ENCODE measurements around the gene MSRB1. TPM values are rescaled to one million over a fixed set of nuclear protein-coding genes. Genes with fewer than 3 reads are reported as not detected.

The MSRB1 gene, protein sequence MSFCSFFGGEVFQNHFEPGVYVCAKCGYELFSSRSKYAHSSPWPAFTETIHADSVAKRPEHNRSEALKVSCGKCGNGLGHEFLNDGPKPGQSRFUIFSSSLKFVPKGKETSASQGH
- polyA plus RNA-seq (ENCODE audit: insufficient read length in 3 of 3) = 10 to 100 TPM; 62.1 to 73.9 (median 67.3) TPM
- long read RNA-seq, donor 1, transcript MSRB1-201 (4 exons, 1,423 nt) = major isoform, 39 of 39 reads
- long read RNA-seq, donor 1, partial matches to known transcripts = 0 of 39 reads
- long read RNA-seq, donor 1, other reads (novel, unspliced or antisense) = 0 of 39 reads
- long read RNA-seq, donor 2, transcript MSRB1-201 (4 exons, 1,423 nt) = major isoform, 39 of 39 reads
- long read RNA-seq, donor 2, partial matches to known transcripts = 0 of 39 reads
- long read RNA-seq, donor 2, other reads (novel, unspliced or antisense) = 0 of 39 reads
- long read RNA-seq, donor 3, transcript MSRB1-201 (4 exons, 1,423 nt) = major isoform, 86 of 87 reads
- long read RNA-seq, donor 3, partial matches to known transcripts = 0 of 87 reads
- long read RNA-seq, donor 3, other reads (novel, unspliced or antisense) = 0 of 87 reads
- long read RNA-seq, donor 4, transcript MSRB1-201 (4 exons, 1,423 nt) = major isoform, 52 of 52 reads
- long read RNA-seq, donor 4, partial matches to known transcripts = 0 of 52 reads
- long read RNA-seq, donor 4, other reads (novel, unspliced or antisense) = 0 of 52 reads
- long read RNA-seq, donor 5 = 0 reads
- long read RNA-seq, donor 6, transcript MSRB1-201 (4 exons, 1,423 nt) = major isoform, 37 of 45 reads
- long read RNA-seq, donor 6, partial matches to known transcripts = 6 of 45 reads
- long read RNA-seq, donor 6, other reads (novel, unspliced or antisense) = 0 of 45 reads
- long read RNA-seq, donor 7, transcript MSRB1-201 (4 exons, 1,423 nt) = major isoform, 54 of 63 reads
- long read RNA-seq, donor 7, partial matches to known transcripts = 7 of 63 reads
- long read RNA-seq, donor 7, other reads (novel, unspliced or antisense) = 0 of 63 reads
- long read RNA-seq, donor 8 = 0 reads
- long read RNA-seq, donor 9, transcript MSRB1-201 (4 exons, 1,423 nt) = major isoform, 40 of 42 reads
- long read RNA-seq, donor 9, partial matches to known transcripts = 0 of 42 reads
- long read RNA-seq, donor 9, other reads (novel, unspliced or antisense) = 0 of 42 reads
- long read RNA-seq, donor 10, transcript MSRB1-201 (4 exons, 1,423 nt) = major isoform, 54 of 56 reads
- long read RNA-seq, donor 10, partial matches to known transcripts = 0 of 56 reads
- long read RNA-seq, donor 10, other reads (novel, unspliced or antisense) = 0 of 56 reads
- long read RNA-seq, donor 11, transcript MSRB1-201 (4 exons, 1,423 nt) = major isoform, 52 of 52 reads
- long read RNA-seq, donor 11, partial matches to known transcripts = 0 of 52 reads
- long read RNA-seq, donor 11, other reads (novel, unspliced or antisense) = 0 of 52 reads
- long read RNA-seq, donor 12, transcript MSRB1-201 (4 exons, 1,423 nt) = major isoform, 17 of 17 reads
- long read RNA-seq, donor 12, partial matches to known transcripts = 0 of 17 reads
- long read RNA-seq, donor 12, other reads (novel, unspliced or antisense) = 0 of 17 reads
- long read RNA-seq, donor 13 = 0 reads
- long read RNA-seq, donor 14, transcript MSRB1-201 (4 exons, 1,423 nt) = major isoform, 41 of 41 reads
- long read RNA-seq, donor 14, partial matches to known transcripts = 0 of 41 reads
- long read RNA-seq, donor 14, other reads (novel, unspliced or antisense) = 0 of 41 reads
- long read RNA-seq, donor 15, transcript MSRB1-201 (4 exons, 1,423 nt) = major isoform, 25 of 33 reads
- long read RNA-seq, donor 15, partial matches to known transcripts = 8 of 33 reads
- long read RNA-seq, donor 15, other reads (novel, unspliced or antisense) = 0 of 33 reads
- long read RNA-seq, donor 16, transcript MSRB1-201 (4 exons, 1,423 nt) = major isoform, 120 of 135 reads
- long read RNA-seq, donor 16, partial matches to known transcripts = 13 of 135 reads
- long read RNA-seq, donor 16, other reads (novel, unspliced or antisense) = 0 of 135 reads

DNA sequence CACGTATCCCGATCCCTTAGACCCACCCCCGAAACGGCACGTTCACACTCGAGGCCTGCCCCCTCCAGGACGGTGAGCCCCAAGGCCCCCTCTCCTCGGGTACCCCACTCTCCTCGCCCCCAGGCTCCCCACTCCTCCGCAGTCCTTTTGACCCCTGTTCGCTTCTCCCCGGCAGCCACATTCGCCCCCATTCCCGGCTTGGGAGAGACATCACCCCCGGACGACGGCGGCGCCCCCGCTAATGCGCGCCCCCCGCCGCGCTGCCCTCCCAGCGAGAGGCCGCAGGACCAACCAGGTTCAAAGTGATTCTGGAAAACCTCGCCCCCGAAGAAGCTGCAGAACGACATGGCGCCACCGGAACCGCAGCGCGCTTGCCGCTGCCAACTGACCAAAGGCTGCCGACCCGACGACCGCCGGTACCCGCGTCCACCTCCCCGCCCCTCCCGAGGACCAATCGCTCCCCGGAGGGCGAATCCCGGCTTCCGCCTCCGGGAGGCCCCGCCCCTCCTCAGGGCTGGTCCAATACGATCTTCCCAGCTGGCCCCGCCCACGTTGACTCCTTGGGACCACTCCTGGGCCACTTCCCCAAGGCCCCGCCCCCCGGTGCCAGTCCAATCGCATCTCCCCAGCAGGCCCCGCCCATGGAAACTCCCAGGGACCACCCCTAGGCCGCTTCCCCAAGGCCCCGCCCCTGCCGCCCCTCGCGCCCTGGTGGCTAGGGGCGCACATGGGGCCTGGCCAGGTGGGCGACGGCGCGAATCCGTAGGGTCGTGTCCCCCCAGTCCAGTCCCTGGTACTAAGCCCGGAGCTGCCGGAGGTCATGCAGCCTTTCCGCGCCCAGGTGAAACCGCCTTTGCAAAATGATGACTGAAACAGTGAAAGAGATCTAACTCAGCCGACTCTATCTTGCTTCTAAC, at the start of gene MSRB1:
Gene MSRB1 (minus strand): TSS at position 390 of the 917 bp plus-strand sequence. CDS start 43 bp downstream, at position 347.
- DNase-seq (ENCODE audit: extremely low read depth in 1 of 11, low read depth in 9 of 11, low spot score in 4 of 11) = peak; percentile 94 to 99 (median 99)

DNA sequence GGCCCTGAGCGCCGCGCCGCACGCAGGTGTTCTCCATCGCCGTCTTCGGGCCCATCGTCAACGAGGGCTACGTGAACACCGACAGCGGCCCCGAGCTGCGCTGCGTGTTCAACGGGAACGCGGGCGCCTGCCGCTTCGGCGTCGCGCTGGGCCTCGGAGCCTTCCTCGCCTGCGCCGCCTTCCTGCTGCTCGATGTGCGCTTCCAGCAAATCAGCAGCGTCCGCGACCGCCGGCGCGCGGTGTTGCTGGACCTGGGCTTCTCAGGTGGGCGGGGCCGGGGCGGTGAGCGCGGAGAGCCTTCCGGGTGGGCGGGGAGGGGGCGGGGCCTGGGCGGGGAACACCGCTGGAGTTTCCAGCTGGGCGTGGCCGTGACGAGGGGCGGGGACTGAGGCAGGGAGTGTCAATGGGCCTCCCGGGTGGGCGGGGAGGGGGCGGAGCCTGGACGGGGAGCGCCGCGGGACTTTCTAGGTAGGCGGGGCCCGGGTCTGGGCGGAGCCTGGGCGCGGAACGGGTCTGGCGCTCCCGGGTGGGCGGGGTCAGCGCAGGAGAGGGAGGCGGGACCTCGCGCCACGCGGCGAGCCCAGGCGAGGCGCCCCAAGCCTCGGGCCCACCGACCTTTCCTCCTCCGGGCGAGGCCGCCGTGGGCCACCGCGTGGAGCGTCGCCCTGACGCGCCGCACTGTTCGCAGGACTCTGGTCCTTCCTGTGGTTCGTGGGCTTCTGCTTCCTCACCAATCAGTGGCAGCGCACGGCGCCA, 49.1 kb upstream of the MSRB1 start:
- DNase-seq (ENCODE audit: extremely low read depth in 1 of 11, low read depth in 9 of 11, low spot score in 4 of 11) = peak in 10 of 11 donors; percentile 69 to 84 (median 79)

DNA sequence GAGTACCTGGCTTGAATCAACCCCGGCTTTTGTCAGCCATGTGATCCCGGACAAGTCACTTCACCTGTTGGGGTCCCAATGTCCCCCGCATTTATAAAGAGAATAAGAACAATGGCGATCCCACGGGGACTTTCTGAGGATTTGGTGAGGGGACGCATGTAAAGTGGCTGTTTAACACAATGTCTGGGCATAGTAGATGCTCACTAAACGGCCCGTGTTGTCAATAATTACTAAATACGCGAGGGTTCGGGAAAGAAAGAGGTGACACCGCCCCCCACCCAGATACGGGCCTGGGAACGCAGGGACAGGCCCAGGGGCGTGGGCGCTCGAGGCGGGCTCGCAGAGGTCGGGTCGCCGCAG, 48.6 kb upstream of the MSRB1 start:
- no peak for DNase-seq (ENCODE audit: extremely low read depth in 1 of 11, low read depth in 9 of 11, low spot score in 4 of 11)

DNA sequence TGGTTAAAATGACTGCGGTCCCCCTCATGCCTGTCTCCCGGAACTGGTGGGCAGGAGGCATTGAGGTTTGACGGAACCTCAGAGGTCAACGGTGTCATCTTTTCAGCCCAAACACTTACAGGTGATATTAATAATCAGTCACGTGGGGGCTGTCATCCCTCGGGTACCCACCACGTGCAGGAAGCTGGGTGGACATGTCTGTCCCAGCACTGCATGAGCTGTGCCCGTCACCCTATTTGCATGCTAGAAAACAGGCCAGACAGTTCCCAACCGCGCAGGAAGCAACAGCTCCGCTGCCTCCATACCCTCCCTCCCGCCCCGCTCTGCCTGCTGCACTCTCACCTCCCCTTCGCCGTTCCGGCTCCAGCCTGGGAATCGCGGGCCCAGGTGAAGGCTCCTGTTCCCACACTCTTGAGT, 48.1 kb upstream of the MSRB1 start:
- no peak for DNase-seq (ENCODE audit: extremely low read depth in 1 of 11, low read depth in 9 of 11, low spot score in 4 of 11)

DNA sequence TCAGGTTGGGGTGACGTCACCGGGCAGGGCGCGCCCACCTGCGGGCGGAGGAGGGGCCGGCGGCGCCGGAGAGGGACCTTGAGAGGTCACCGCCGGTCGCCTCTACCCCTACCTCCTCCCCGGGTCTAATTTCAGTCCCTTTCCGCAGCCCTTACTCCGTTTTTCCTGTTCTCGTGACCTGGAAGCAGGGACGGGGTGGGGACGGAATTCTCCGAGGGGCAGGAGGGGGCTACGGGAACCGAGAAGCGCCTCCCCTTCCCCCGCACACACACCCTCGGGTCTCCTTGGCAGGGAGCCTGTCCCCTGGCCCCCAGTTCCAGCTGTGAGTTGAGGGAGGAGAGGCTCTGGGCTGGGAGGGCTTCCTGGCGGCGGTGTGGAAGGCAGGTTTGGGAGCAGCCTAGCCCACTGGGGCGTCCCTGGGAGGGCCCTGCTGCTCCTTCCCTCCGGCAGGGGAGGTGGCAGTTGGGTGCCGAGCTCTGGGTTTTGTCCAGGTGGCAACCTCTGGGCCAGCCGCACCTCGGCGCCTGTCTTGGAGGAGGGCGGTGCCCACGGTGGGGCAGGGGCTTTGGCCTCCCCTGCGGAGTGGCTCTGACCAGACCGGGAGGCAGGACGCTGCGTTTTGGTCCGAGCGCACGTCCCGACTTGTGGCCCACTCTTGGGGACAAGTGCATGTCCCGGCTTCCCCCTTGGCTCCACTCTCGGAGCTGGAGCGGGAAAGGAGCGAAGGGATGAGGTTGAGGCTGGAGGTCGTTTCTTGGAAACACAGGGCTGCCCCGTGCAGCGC, 47.5 kb upstream of the MSRB1 start:
- no peak for DNase-seq (ENCODE audit: extremely low read depth in 1 of 11, low read depth in 9 of 11, low spot score in 4 of 11)

DNA sequence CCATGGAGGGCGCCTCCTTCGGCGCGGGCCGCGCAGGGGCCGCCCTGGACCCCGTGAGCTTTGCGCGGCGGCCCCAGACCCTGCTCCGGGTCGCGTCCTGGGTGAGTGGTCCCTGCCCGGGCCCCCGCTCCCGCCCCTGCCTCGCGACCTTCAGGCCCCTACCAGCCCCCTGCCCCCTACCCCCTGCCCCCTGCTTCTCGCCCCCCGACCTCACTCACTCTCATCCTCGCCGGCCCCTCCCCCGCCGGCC, 47.0 kb upstream of the MSRB1 start:
- no peak for DNase-seq (ENCODE audit: extremely low read depth in 1 of 11, low read depth in 9 of 11, low spot score in 4 of 11)

DNA sequence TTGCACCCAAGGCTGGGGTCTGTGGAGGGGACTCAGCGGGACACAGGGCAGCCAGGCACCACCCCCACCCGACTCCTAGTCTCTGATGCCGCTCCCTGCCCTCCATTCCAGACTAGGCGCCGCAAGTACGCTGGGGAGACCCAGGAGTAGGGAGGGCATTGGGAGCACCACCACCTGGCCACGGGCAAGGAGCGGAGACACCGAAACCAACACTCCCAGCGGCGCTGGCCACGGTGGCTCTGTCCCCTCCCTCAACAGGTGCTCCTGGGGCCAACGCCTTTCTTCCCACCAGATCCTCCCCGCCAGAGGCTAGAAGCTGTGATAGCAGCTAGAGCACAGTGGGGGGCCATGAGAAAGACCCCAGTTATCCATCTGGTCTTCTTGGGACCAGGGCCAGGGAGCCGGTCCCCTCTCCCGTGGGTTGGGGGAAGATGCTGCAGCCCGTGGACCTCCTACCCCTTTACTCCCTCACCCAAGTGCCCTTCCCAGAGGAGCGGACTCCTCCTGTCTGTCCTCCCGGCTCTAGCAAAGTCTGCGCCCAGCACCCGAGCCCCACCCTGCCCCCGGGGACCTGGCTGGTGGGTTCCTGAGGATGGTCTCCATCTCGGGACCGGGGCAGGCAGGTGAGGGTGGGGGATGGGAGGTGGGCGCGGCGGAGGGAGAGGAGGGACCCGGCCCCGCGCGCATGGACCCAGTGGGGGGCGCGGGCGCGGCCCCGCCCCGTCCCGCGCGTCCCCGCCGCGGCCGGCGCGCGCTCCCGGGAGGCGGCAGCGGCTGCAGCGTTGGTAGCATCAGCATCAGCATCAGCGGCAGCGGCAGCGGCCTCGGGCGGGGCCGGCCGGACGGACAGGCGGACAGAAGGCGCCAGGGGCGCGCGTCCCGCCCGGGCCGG, 46.5 kb upstream of the MSRB1 start, which contains the start of gene SYNGR3:
Gene SYNGR3 (plus strand): TSS at position 762 of the 892 bp plus-strand sequence. CDS start 133 bp downstream, outside the sequence.
- DNase-seq (ENCODE audit: extremely low read depth in 1 of 11, low read depth in 9 of 11, low spot score in 4 of 11) = no peak

DNA sequence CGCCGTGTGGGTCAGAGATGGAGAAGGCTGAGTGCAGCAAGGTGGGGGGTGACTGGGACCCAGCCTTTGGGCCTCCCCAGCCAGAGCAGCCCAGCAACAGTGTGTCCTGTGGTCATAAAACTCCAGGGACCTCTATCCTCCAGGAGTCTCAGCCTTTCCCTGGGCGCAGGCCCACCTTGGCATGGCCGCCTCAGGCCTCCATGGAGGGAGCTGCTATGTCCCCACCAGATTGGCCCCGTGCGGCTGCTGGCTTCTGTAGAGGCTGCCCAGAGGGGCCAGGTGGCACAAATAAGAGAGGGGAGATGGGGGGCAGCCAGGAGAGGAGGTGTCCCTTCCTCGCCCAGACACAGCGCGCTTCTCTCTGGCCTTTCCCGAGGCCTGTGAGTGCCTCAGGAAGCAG, 44.2 kb upstream of the MSRB1 start:
- no peak for DNase-seq (ENCODE audit: extremely low read depth in 1 of 11, low read depth in 9 of 11, low spot score in 4 of 11)

DNA sequence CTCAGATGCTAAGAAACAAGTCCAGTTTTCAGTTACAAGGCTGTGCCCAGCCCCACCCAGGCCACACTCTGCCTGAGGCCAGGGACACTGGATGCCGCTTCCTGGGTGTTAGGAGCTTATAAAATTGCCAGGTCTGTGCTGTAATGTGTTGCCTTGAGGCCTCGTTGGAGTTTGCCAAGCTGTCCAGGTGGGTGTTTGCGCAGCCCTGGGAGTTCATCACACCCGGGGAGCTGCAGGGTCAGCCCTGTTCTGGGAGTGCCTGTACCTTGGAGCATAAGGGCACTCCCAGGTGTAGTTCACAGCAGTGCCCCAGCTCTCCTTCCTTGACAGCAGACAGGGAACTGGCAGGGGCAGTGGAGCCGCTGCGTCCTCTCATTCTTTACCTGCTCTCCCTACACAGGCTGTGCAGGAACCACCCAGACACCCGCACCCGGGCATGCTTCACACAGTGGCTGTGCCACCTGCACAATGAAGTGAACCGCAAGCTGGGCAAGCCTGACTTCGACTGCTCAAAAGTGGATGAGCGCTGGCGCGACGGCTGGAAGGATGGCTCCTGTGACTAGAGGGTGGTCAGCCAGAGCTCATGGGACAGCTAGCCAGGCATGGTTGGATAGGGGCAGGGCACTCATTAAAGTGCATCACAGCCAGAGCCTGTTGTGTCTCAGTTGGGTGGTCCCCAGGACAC, 42.6 kb upstream of the MSRB1 start:
- DNase-seq (ENCODE audit: extremely low read depth in 1 of 11, low read depth in 9 of 11, low spot score in 4 of 11) = no peak

DNA sequence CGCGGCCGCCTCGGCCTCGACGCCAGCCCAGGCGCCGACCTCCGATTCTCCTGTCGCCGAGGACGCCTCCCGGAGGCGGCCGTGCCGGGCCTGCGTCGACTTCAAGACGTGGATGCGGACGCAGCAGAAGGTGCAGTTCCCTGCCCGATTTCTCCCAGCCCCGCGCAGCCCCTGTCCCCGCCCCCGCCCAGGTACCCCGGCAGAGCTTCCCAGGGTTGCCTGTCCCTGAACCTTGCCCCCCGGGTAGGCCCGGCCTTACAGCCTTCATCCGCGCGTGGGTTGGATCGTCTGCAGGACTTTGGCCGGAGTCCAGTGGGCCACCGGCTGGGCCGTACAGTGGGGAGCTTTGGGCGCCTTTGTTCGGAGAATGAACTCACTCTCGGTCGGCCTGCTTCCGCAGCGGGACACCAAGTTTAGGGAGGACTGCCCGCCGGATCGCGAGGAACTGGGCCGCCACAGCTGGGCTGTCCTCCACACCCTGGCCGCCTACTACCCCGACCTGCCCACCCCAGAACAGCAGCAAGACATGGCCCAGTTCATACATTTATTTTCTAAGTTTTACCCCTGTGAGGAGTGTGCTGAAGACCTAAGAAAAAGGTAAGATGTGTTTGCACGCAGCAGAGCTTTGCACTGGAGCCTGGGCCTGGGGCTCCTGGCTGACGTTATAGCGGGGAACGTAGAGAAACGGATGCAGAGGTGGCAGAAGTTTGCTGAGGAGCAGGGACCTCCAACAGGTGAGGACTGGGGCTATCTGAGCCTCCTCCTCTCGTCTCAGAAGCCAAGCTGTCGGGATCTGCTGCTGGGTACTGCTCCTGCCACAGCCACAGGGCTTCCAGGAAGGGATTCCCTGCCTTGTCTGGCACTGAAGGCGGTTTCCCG, 41.6 kb upstream of the MSRB1 start:
- no peak for DNase-seq (ENCODE audit: extremely low read depth in 1 of 11, low read depth in 9 of 11, low spot score in 4 of 11)

DNA sequence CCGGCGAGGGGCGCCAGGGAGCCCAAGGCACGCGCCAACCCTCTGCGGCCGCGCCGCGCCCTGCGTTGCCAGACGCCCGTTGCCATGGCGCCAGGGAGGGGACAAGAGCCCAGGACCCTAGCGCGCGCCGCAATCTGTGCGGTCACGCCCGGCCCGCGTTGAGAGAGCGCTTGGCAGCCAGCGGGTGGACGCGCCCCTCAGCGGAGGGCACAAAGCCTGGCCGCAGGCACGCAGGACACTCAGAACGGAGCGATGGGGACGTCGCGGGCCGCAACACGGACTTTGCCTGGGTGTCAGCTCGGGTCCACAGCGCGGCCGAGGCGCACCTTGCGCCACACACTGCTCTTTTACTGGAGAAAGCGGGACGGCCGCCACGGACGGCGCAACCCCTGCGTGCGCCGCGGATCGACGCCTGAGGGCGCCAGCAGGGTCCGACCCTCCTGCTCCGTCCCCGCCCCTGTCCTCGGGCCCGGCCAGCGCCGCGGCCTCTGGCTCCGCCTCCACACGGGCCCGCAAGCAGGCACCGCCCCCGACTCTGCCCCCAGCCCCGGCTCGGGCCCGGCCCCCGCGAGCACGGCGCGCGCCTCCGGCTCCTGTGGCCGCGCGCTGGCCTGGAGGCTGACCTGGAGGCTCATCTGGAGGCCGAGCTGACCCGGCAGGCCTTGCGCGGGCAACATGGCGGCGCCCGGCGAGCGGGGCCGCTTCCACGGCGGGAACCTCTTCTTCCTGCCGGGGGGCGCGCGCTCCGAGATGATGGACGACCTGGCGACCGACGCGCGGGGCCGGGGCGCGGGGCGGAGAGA, 40.7 kb upstream of the MSRB1 start, which contains the start of gene GFER:
Gene GFER (plus strand): TSS at position 650 of the 803 bp plus-strand sequence. CDS start 26 bp downstream, at position 676.
- peak in 10 of 11 donors; percentile 72 to 91 (median 88) for DNase-seq (ENCODE audit: extremely low read depth in 1 of 11, low read depth in 9 of 11, low spot score in 4 of 11)

DNA sequence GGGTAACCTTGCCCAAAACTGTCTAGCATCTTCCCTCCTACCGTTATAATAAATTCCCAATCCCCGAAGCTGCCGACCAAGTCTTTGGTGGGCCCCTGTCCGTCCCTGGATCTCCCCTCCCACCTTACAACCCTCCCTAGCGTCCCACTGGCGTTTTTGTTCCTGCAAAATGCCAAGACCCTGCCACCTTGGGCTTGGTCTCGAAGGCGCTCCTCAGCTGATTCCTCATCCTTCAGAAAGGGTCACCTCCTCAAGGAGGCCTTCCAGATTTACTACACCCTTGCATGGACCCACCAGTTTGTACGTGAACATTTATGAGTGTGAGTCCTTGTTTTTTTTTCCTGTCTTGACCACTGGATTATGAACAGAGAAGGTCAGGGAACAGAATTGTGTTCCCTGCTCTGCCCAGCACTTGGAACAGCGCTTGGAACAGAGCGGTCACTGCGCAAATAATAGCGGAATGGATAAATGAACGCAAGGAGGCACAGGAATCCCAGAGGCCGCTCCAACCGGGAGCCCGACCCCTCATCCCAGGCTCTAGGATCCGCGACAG, 40.1 kb upstream of the MSRB1 start:
- no peak for DNase-seq (ENCODE audit: extremely low read depth in 1 of 11, low read depth in 9 of 11, low spot score in 4 of 11)
